GM12878 (cell line): ENCODE data around the gene CCBE1. TPM values are rescaled to one million over a fixed set of nuclear protein-coding genes. Genes with fewer than 3 reads are reported as not detected.

ENCODE experiments used
- ATAC-seq: fragments of 200-7000 bp; cut with Tn5 transposase; 3 replicates; pipeline ENCODE4 v1.9.1; 2020; ENCODE audit warnings: mild to moderate bottlenecking, moderate library complexity
- BruUV-seq: library from RNA; stranded (reverse); fragments of 400-500 nt; replicated peaks from 2 replicates; lab custom pipeline; 2021; lab: Mats Ljungman, UMichigan
- CTCF ChIA-PET: fragments of 300-600 bp; sonication (Branson Sonifier 250); formaldehyde crosslinking; extraction: SDS; loops from one replicate; lab custom pipeline; 2021; ENCODE audit warnings: inconsistent platforms; lab: Yijun Ruan, JAX
- POLR2A ChIA-PET: fragments of 350-600 bp; formaldehyde crosslinking; extraction: SDS; loops from one replicate; lab custom pipeline; 2021; ENCODE audit warnings: inconsistent platforms; lab: Charles Lee
- RAD21 ChIA-PET: fragments of 300-600 bp; sonication (Branson Sonifier 250); formaldehyde crosslinking; loops from one replicate; lab custom pipeline; 2023; ENCODE audit warnings: antibody characterized with exemption; ENCODE audit not compliant: unreplicated experiment; lab: Charles Lee
- SMC1A ChIA-PET: fragments of 300-600 bp; sonication (Branson Sonifier 250); formaldehyde crosslinking; loops from one replicate; lab custom pipeline; 2023; ENCODE audit not compliant: unreplicated experiment, uncharacterized antibody; lab: Charles Lee
- DNase-seq: peaks from one replicate; pipeline ENCODE4 v3.0.0-alpha.2; 2011; ENCODE audit warnings: low read depth, low spot score
- FAIRE-seq: peaks from 3 replicates; lab custom pipeline; 2011; peaks lifted over from hg19 to GRCh38; lab: Jason Lieb, UNC
- H2AFZ ChIP-seq: 2 replicates; pipeline ENCODE4 v1.6.0; 2011; ENCODE audit warnings: low read depth, low read length, control low read depth; ENCODE audit not compliant: control insufficient read depth
- H3K27ac ChIP-seq: 2 replicates; pipeline ENCODE4 v1.5.1; 2011; ENCODE audit warnings: control low read depth; ENCODE audit not compliant: control insufficient read depth, insufficient read depth
- H3K27me3 ChIP-seq, 2 experiments: replicated peaks in 1 of 2; 2 replicates each; pipeline versions ENCODE4 v1.6.0 to v1.6.1; 2011; ENCODE audit warnings: low read length in 1 of 2; ENCODE audit not compliant: control insufficient read depth in 2 of 2, insufficient read depth in 2 of 2
- H3K36me3 ChIP-seq, 2 experiments: 2 replicates each; pipeline ENCODE4 v1.5.1; 2011; ENCODE audit warnings: low read length in 1 of 2; ENCODE audit not compliant: control insufficient read depth in 2 of 2, insufficient read depth in 2 of 2
- H3K4me1 ChIP-seq: 2 replicates; pipeline ENCODE4 v1.6.1; 2011; ENCODE audit warnings: mild to moderate bottlenecking, low read length, moderate library complexity, mixed read lengths; ENCODE audit not compliant: control insufficient read depth, insufficient read depth
- H3K4me2 ChIP-seq: 2 replicates; pipeline ENCODE4 v1.6.0; 2011; ENCODE audit warnings: control low read depth; ENCODE audit not compliant: control insufficient read depth, insufficient read depth
- H3K4me3 ChIP-seq: fragments of 200-600 bp; sonication (generic); 2 replicates; pipeline ENCODE4 v1.5.1; 2016
- H3K79me2 ChIP-seq: 2 replicates; pipeline ENCODE4 v1.6.0; 2011; ENCODE audit warnings: low read length; ENCODE audit not compliant: control insufficient read depth, insufficient read depth
- H3K9ac ChIP-seq: 2 replicates; pipeline ENCODE4 v1.8.0; 2011; ENCODE audit warnings: low read length, control low read depth, mixed read lengths; ENCODE audit not compliant: control insufficient read depth, insufficient read depth
- H3K9me3 ChIP-seq: replicated peaks from 3 replicates; pipeline ENCODE4 v1.5.1; 2011; ENCODE audit warnings: mild to moderate bottlenecking, low read length; ENCODE audit not compliant: control insufficient read depth, insufficient read depth
- H4K20me1 ChIP-seq: 2 replicates; pipeline ENCODE4 v1.6.0; 2011; ENCODE audit not compliant: control insufficient read depth, insufficient read depth
- BCLAF1 ChIP-seq: fragments of 450-650 bp; IDR thresholded peaks from 2 replicates; pipeline ENCODE4 v1.6.1; 2017; ENCODE audit warnings: antibody characterized with exemption, mild to moderate bottlenecking, moderate library complexity
- BRCA1 ChIP-seq: IDR thresholded peaks from 2 replicates; pipeline ENCODE4 v1.6.1; 2011; ENCODE audit warnings: low read depth, low read length, improper control_type of control experiment
- CHD2 ChIP-seq: IDR thresholded peaks from 2 replicates; pipeline ENCODE4 v1.6.1; 2011; ENCODE audit warnings: low read depth, low read length, improper control_type of control experiment, borderline replicate concordance
- EZH2 ChIP-seq: IDR thresholded peaks from 2 replicates; pipeline ENCODE4 v1.6.1; 2012; ENCODE audit warnings: low read depth, mild to moderate bottlenecking, control low read depth, inconsistent platforms, low read length, borderline replicate concordance; ENCODE audit not compliant: control insufficient read depth
- IKZF2 ChIP-seq, 2 experiments: fragments of 450-650 bp; IDR thresholded peaks; 2 replicates each; pipeline ENCODE4 v1.6.1; 2017; ENCODE audit warnings: mild to moderate bottlenecking in 2 of 2, moderate library complexity in 2 of 2
- LARP7 ChIP-seq: fragments of 450-650 bp; IDR thresholded peaks from 2 replicates; pipeline ENCODE4 v1.6.1; 2017; ENCODE audit warnings: mild to moderate bottlenecking
- PRDM15 ChIP-seq: fragments of 450-650 bp; formaldehyde crosslinking; IDR thresholded peaks from 2 replicates; pipeline ENCODE4 v1.4.0; 2020; ENCODE audit warnings: mild to moderate bottlenecking, moderate library complexity
- SPI1 ChIP-seq: IDR thresholded peaks from 2 replicates; pipeline ENCODE4 v1.6.1; 2011; ENCODE audit warnings: low read depth, mild to moderate bottlenecking, low read length, moderate library complexity, borderline replicate concordance; ENCODE audit not compliant: insufficient read depth
- ZNF217 ChIP-seq: fragments of 450-650 bp; IDR thresholded peaks from 2 replicates; pipeline ENCODE4 v1.6.1; 2017; ENCODE audit warnings: antibody characterized with exemption, mild to moderate bottlenecking
- ZNF687 ChIP-seq: fragments of 450-650 bp; IDR thresholded peaks from 2 replicates; pipeline ENCODE4 v1.6.1; 2017; ENCODE audit warnings: mild to moderate bottlenecking, moderate library complexity
- WGBS: methylation state at CpG from one replicate; pipeline ENCODE4 v1.1.6; 2016; ENCODE audit warnings: low lambda C conversion rate; ENCODE audit not compliant: insufficient replicate concordance, insufficient coverage; ENCODE audit errors: missing lambda C conversion rate; 5-methylcytosine and 5-hydroxymethylcytosine counted together
- in situ Hi-C: fragments of 300-500 bp; cut with MboI; formaldehyde crosslinking; loops from 9 replicates; pipeline ENCODE4 v1.14.3; 2018; ENCODE audit warnings: mixed read lengths
- intact Hi-C: fragments of 100-400 bp; cut with micrococcal nuclease; formaldehyde crosslinking; loops from one replicate; pipeline ENCODE4 v1.14.2; 2022; ENCODE audit not compliant: unreplicated experiment
- polyA plus RNA-seq, 11 experiments: library from polyadenylated mRNA; depleted of rRNA in 4 of 11; unstranded in 6 of 11; stranded (reverse) in 5 of 11; fragments of >200 nt; fragmentation: Nextera tagmentation in 4 of 11; fragmentation: Illumina TruSeq in 1 of 11; extraction: Ambion mirVana in 4 of 11; extraction: Trizol in 1 of 11; gene quantifications; 1 replicate in 1 of 11; 2 replicates in 10 of 11; pipeline versions ENCODE4 v1.2.1 to v1.2.3, GENCODE V29; 2011 to 2016; ENCODE audit warnings: inconsistent platforms in 2 of 11, missing spikeins in 2 of 11, low read depth in 1 of 11
- total RNA-seq, 4 experiments: library from RNA; depleted of rRNA in 3 of 4; stranded (reverse); fragments of >200 nt in 3 of 4; fragmentation: Illumina TruSeq in 1 of 4; extraction: Trizol in 1 of 4; gene quantifications; 2 replicates each; pipeline versions ENCODE4 v1.2.1 to v1.2.3, GENCODE V29; 2013 to 2021

Gene CCBE1
- total and polyA plus RNA-seq, 10 of the 15 experiments (the other 5 are each of a cell fraction or from before 2014, with no cell fraction given): 0.03 to 0.49 (median 0.04) TPM; not detected in 7

GRCh38 chr18:59400407-59400806, 296.8 kb downstream of the CCBE1 start (continued):
- no peak for TF ChIP-seq PRDM15 (CRISPR knock-in tag)

GRCh38 chr18:59395226-59396175, 301.7 kb downstream of the CCBE1 start:
- Histone ChIP-seq H3K36me3 (no peaks in the 10 kb centered on the region), H3K9me3 (no peaks in the 10 kb centered on the region), H4K20me1 (no peaks in the 10 kb centered on the region), H3K9ac (no peak overlapping the region), H3K4me3 (no peak overlapping the region), H3K27me3 (no peaks in the 10 kb centered on the region), H2AFZ (no peak overlapping the region), H3K4me2 (no peak overlapping the region), H3K27ac (no peak overlapping the region), H3K4me1 (no peaks in the 10 kb centered on the region), H3K79me2 (no peaks in the 10 kb centered on the region)
- ChIA-PET CTCF (interaction anchor here (1.3 to 1.4 kb wide), 2 partner anchors 8 to 86 kb away, joined by 3 read pairs; no protein-coding TSS in a partner anchor), SMC1A (no interaction called here), POLR2A (no interaction called here), RAD21 (no interaction called here)
- in situ Hi-C loops: no loop called here
- BruUV-seq: no TSS peak
- ATAC-seq: no peak
- intact Hi-C loops: no loop called here
- DNase-seq: no peak
- no peak for FAIRE-seq
- WGBS: 14% methylated on average over 10 of the region's 10 CpGs
- TF ChIP-seq EZH2 (no peak), ZNF687 (no peak), ZNF217 (no peak), BCLAF1 (no peak), BRCA1 (no peak), SPI1 (no peak), IKZF2 (IDR thresholded peaks at IDR 0.05) (no peak), CHD2 (no peak), LARP7 (no peak)
